Fibroblast of the aortic adventitia (primary cell): ENCODE results near the gene ABCD1. TPM values are rescaled to one million over a fixed set of nuclear protein-coding genes. Genes with fewer than 3 reads are reported as not detected.
"Not testable (repeated sequence)": the region's sequence is repeated elsewhere in the genome, so short reads cannot be mapped to it uniquely, and the experiment has no call there.

Experiments
- DNase-seq: peaks from one replicate; pipeline ENCODE4 v3.0.0-alpha.2; 2010; ENCODE audit warnings: low read depth
- H3K4me3 ChIP-seq: 2 replicates; pipeline ENCODE4 v1.5.1; 2011; ENCODE audit warnings: low read depth, mild to moderate bottlenecking, control low read depth, low read length, moderate library complexity
- CTCF ChIP-seq: IDR thresholded peaks from 2 replicates; pipeline ENCODE4 v1.5.1; 2011; ENCODE audit warnings: mild to moderate bottlenecking, low read length, control low read depth, inconsistent platforms; ENCODE audit not compliant: insufficient read depth
- total RNA-seq: library from RNA; depleted of rRNA; stranded (reverse); fragments of >200 nt; gene quantifications from 2 replicates; pipeline ENCODE4 v1.2.3, GENCODE V29; 2012; ENCODE audit warnings: low replicate concordance

ABCD1 gene
- total RNA-seq, 1 donor = 15.5 TPM

DNA sequence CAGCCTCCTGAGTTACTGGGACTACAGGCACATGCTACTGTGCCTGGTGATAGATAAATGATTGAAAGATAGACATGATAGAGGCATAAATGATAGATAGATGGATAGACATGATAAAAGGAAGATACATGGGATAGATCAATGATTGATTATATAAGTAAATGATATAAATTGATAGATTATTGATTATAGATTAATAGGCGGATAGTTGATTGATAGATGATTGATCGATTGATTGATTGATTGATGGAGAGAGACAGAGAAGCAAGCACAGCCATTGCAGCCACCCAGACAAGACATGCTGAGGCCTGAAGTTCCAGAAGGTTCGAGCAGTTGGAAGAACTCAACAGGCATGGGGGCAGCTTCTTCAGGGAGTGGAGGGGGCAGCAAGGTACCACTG lies 21.7 kb downstream of the ABCD1 start:
- H3K4me3 ChIP-seq = no peak overlapping the region
- no peak for DNase-seq
- TF ChIP-seq CTCF = no peak

DNA sequence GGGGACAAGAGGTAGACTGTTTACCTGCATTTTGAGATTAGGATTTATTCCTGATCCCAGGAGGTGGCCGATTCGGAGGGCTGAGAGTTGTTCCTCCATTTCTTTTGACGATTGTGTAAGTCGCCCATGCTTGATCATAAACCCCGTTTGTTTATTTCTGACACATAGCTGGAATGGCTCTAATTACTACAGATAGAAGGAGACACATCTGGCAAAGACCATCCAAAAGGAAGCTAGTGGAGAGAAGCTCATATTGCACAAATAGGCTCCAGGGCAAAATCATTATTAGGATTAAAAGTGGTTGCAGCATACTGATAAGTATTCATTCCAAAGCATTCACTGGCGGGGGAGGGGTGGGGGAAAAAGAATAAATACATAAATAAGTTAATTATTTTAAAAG lies 22.3 kb downstream of the ABCD1 start:
- not testable (repeated sequence) for H3K4me3 ChIP-seq, DNase-seq

- not testable (repeated sequence) for DNase-seq, H3K4me3 ChIP-seq
Observed at GRCh38 chrX:153749017-153749416, 24.4 kb downstream of the ABCD1 start.

GRCh38 chrX:153750127-153750774 lies 25.6 kb downstream of the ABCD1 start:
- no peak overlapping the region for H3K4me3 ChIP-seq
- no peak for TF ChIP-seq CTCF
- no peak for DNase-seq

GRCh38 chrX:153755136-153755535 lies 30.5 kb downstream of the ABCD1 start:
- H3K4me3 ChIP-seq = no peak overlapping the region
- no peak for TF ChIP-seq CTCF
- no peak for DNase-seq

GRCh38 chrX:153761863-153762262 lies 37.2 kb downstream of the ABCD1 start:
- TF ChIP-seq CTCF = no peak
- no peak overlapping the region for H3K4me3 ChIP-seq
- no peak for DNase-seq

GRCh38 chrX:153762626-153763173 lies 38.0 kb downstream of the ABCD1 start:
- no peak for TF ChIP-seq CTCF
- H3K4me3 ChIP-seq = no peak overlapping the region
- no peak for DNase-seq

DNA sequence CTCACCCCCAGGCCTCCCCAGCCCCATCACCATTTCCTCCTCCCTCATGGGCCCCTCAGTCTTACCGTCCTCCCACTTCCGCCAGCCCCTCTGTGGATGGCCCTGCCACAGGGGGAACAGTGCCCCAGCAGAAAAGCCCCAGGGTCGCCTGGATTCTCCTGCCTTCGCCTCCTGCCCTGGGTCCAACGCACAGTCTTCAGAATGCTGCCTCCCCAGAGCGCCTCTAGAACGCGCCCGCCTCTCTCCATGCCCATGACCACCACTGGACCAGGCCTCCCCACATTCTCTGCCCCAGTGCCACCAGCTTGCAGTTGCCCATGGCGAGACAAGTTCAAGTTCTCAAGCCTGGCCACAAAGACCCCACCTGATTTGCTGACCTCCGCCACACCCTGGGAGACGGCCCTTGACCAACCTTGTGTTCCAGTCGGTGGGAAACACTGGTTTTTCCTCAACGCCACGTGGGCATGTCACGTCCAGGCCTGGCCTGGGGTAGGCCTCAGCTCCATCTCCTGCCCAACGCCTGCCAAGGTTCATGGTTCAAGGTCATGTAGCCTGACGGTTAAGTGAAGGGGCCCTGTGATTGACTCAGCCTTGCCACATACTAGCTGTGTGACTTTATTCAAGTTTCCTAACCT lies 38.8 kb downstream of the ABCD1 start:
- no peak for TF ChIP-seq CTCF
- H3K4me3 ChIP-seq = no peak overlapping the region
- DNase-seq = no peak
